AG04449 (cell line): ENCODE results near the gene MTUS2.

Experiments
- CTCF ChIA-PET: fragments of 350-600 bp; formaldehyde crosslinking; extraction: SDS; loops from one replicate; lab custom pipeline; 2021; ENCODE audit warnings: antibody characterized with exemption; lab: Yijun Ruan, JAX
- POLR2A ChIA-PET: fragments of 400-600, 350-600 bp; formaldehyde crosslinking; extraction: SDS; loops from one replicate; lab custom pipeline; 2020; ENCODE audit warnings: antibody characterized with exemption, inconsistent platforms; lab: Yijun Ruan, JAX
- DNase-seq: peaks from one replicate; pipeline ENCODE4 v3.0.0-alpha.2; 2010; ENCODE audit warnings: low read depth, low spot score
- H3K4me3 ChIP-seq: 2 replicates; pipeline ENCODE4 v1.5.1; 2011; ENCODE audit warnings: low read depth, mild to moderate bottlenecking, control low read depth, low read length
- CTCF ChIP-seq: IDR thresholded peaks from one replicate; pipeline ENCODE4 v1.5.1; 2011; ENCODE audit warnings: mild to moderate bottlenecking, moderate library complexity, low read length, control low read depth, inconsistent platforms; ENCODE audit not compliant: insufficient read depth; ENCODE audit errors: missing control alignments

MTUS2 gene

GRCh38 chr13:29501674-29502073 is 681.5 kb downstream of the MTUS2 start:
- ChIA-PET POLR2A (no interaction called here), CTCF (interaction anchor here (14.7 kb wide), 1 partner anchor 205 kb away, joined by 278 read pairs; no protein-coding TSS in a partner anchor)
- DNase-seq, result no peak

DNA sequence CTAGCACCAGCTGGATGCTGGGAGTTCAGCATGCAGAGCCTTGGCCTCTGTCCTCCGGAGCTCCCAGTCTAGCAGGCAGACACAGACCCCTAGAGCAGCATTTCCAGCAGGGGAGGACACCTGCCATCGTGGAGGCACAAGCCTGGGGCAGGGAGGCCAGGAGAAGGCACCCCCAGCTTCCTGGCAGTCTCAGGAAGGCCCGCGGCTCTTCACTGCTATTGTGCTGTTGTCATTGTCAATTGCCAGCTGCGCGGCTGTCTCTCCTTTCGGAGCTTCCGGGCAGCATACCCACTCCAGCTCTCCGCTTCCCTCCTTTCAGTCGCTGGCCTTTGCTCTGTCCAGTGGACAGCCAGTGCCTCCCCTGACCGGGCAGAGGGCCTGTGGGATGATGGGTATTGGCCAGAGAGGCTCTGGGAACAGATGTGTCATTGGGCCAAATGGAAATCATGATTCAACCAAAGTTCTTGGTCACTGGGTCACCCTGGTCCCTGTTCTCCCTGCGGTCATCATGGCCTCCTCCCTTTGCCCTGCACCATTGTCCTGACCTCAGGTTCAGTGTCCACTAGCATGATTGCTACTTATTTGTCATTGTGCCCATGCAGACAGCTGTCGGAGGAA is 682.4 kb downstream of the MTUS2 start:
- CTCF ChIA-PET, result interaction anchor here (1.4 to 14.7 kb wide), 3 partner anchors 30 to 212 kb away, joined by 6 to 278 read pairs (median 9); no protein-coding TSS in a partner anchor
- TF ChIP-seq CTCF, result no peak
- POLR2A ChIA-PET, result no interaction called here
- no peak for DNase-seq
- H3K4me3 ChIP-seq, result no peak overlapping the region

More at GRCh38 chr13:29501674-29502073, 681.5 kb downstream of the MTUS2 start:
- no peak for TF ChIP-seq CTCF
- no peak overlapping the region for H3K4me3 ChIP-seq

DNA sequence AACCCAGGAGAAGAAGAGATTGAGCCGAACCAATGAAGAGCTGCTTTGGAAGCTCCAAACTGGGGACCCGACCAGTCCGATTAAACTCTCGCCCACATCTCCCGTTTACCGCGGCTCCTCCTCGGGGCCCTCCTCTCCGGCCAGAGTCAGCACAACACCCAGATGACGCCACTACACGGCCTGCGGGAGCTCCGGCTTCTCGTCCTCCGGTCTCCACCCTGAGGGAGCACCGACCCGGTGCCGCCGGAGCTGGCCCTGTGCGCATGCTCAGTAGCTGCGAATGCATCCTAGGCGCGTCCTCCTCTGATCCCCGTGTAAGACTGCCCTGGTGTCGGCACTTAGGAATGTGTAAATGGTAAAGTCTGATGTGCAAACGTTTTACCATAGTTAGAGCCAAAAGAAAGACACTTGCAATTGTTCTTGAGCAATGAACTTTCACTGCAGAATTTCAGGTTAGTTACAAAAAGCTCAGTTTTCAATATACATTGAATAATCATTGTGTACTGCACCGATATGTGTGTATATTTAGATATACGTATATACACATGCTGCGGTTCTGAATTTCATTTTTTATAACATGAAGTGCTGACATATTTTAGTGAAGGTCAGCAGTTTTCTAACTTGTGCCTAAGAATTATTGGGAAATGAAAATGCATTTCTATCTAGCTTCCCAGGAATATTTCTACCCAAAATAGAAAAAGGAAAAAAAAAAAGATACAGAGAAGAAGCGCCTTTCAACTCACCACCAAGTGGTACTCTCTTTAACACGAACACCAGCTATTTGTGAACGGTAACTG is 683.1 kb downstream of the MTUS2 start:
- TF ChIP-seq CTCF, result no peak
- peak overlapping the region; percentile 25 for H3K4me3 ChIP-seq
- CTCF ChIA-PET, result interaction anchor here (0.8 to 14.7 kb wide), 5 partner anchors 17 to 612 kb away, joined by 3 to 278 read pairs (median 6); no protein-coding TSS in a partner anchor
- no peak for DNase-seq
- POLR2A ChIA-PET, result no interaction called here

DNA sequence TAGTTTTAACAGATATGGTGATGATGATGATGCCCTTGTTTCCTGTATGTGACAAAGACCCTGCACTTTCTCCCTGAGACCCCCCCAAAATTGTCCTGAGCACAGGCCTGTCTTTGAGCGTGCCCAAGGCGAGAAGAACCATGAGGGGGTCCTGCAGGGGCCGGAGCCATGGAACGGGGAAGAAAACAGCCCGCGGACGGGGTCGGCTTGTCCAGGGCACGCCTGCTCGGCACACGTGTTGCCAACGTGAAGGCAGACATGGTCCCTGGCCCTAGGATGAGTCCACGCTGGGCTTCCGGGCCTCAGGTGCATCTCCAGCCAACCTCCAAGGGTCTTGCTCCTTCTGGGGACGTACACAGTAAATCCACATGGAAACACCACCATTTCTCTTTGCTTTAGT is 684.6 kb downstream of the MTUS2 start:
- TF ChIP-seq CTCF, result no peak
- CTCF ChIA-PET, result interaction anchor here (1.2 to 14.7 kb wide), 2 partner anchors 202 to 610 kb away, joined by 3 to 278 read pairs; no protein-coding TSS in a partner anchor
- no peak overlapping the region for H3K4me3 ChIP-seq
- no peak for DNase-seq
- POLR2A ChIA-PET, result no interaction called here

DNA sequence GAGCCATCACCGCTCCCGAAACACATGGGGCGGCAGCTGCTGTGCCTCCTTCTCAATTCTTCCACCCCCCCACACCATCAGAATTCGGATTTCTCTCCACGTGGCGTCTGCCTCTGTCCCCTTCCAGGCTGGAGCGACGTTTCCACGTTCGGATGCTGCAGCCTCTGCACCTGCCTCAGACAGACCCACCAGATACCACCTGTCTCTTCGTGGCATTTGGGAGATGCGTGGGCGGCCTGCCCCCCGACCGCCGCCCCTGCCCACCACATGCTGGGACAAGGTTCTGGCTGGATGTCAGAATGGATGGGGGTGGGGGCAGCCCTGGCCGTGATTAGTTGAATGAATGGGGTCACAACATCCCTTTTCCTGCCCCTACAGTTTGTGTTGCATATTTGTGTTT is 685.4 kb downstream of the MTUS2 start:
- ChIA-PET CTCF (interaction anchor here (1.2 to 14.7 kb wide), 4 partner anchors 8 to 609 kb away, joined by 3 to 278 read pairs (median 34); no protein-coding TSS in a partner anchor), POLR2A (no interaction called here)
- DNase-seq, result no peak
- no peak for TF ChIP-seq CTCF
- no peak overlapping the region for H3K4me3 ChIP-seq

GRCh38 chr13:29505950-29506349 is 685.8 kb downstream of the MTUS2 start:
- ChIA-PET CTCF (interaction anchor here (1.8 to 14.7 kb wide), 5 partner anchors 9 to 264 kb away, joined by 4 to 278 read pairs (median 64); no protein-coding TSS in a partner anchor), POLR2A (no interaction called here)
- no peak for DNase-seq
- no peak for TF ChIP-seq CTCF
- no peak overlapping the region for H3K4me3 ChIP-seq
